Breast epithelium (tissue), 3 donors: ENCODE data around the gene CD209.

Source experiments
- POLR2A ChIP-seq: fragments of 450-650 bp; IDR thresholded peaks from one replicate; pipeline ENCODE4 v1.6.1; 2016; ENCODE audit warnings: antibody characterized with exemption, mild to moderate bottlenecking, moderate library complexity
- POLR2AphosphoS5 ChIP-seq, 3 donors: sonication (generic); formaldehyde crosslinking; IDR thresholded peaks; one replicate each; pipeline ENCODE4 v1.6.1; 2017; ENCODE audit warnings: antibody characterized with exemption in 3 of 3

DNA sequence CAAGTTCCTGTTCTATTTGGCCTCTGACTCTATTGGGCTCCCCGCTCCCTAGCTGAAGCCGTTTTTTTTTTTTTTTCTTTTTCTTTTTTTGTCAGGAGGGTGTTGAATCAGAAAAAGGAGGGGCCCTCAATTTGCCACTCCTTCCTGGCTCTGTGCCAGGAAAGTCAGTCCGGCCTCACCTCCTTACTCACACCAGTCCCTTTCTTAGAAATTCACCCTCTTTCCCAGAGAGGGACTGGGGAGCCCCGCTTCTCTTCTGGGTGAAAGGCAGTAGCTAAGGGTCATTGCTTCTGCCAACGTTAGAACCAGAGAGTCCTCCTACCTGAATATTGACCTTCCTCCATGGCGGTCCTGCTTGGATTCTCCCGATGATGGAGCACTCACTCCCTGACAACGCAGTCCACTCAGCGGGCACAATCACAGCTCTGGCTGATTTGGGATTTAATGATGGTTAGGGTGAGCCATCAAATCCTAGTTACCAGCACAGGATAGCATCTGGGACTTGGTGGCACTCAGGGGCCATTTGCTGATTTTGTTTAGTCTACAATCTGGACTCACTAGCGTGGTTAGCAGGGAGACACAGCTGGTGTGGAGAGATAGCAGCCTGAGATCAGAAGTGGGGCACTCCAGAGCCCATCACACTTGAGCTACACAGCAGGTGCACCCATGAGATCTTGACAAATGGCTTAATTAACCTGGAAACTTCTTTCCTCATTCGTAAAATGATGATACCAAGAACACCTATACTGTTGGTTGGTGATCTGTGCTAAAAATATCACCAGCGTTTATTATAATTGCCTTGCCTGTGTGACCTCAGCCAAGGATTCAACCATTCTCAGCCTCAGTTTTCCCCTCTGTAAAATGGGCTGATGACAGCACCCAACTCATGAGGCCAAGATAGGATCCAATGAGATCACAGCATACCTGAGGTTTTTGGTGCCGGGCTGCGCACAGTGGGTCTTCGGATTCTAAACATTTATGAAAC lies 47.6 kb downstream of the CD209 start:
- TF ChIP-seq POLR2A (no peak), POLR2AphosphoS5 (IDR thresholded peaks at IDR 0.05) (no peak)
